Measurements from ENCODE around the gene IL16.

- no peak for TF ChIP-seq POLR2A (IDR thresholded peaks at IDR 0.05; ENCODE audit: low read depth, low read length)
- no peak for TF ChIP-seq TAF1 (IDR thresholded peaks at IDR 0.05; ENCODE audit: borderline replicate concordance, low read depth, low read length)
These were observed 166.6 kb downstream of the IL16 start for GRCh38 chr15:81363276-81363675.
